Neural progenitor cell (in vitro differentiated cells): Measurements from ENCODE around the gene SCARF1. TPM values are rescaled to one million over a fixed set of nuclear protein-coding genes. Genes with fewer than 3 reads are reported as not detected.

ENCODE experiments used
- DNase-seq: peaks from one replicate; pipeline ENCODE4 v3.0.0-alpha.2; 2016; ENCODE audit warnings: low spot score
- H2AFZ ChIP-seq: fragments of 200-600 bp; sonication (generic); replicated peaks from 2 replicates; pipeline ENCODE4 v1.6.1; 2016; ENCODE audit warnings: antibody characterized with exemption
- H3F3A ChIP-seq: fragments of 200-600 bp; sonication (generic); 2 replicates; pipeline ENCODE4 v1.6.1; 2016; ENCODE audit warnings: antibody characterized with exemption, low read depth
- H3K27ac ChIP-seq: fragments of 200-600 bp; sonication (generic); 2 replicates; pipeline ENCODE4 v1.5.1; 2016; ENCODE audit warnings: mild to moderate bottlenecking
- H3K27me3 ChIP-seq: fragments of 200-600 bp; sonication (generic); 2 replicates; pipeline ENCODE4 v1.6.1; 2016; ENCODE audit warnings: mild to moderate bottlenecking, moderate library complexity
- H3K36me3 ChIP-seq: fragments of 200-600 bp; sonication (generic); 2 replicates; pipeline ENCODE4 v1.5.1; 2016
- H3K4me1 ChIP-seq: fragments of 200-600 bp; sonication (generic); 2 replicates; pipeline ENCODE4 v1.6.1; 2016; ENCODE audit warnings: mixed run types
- H3K4me2 ChIP-seq: fragments of 200-600 bp; sonication (generic); 2 replicates; pipeline ENCODE4 v1.6.1; 2016
- H3K4me3 ChIP-seq: fragments of 200-600 bp; sonication (generic); 2 replicates; pipeline ENCODE4 v1.5.1; 2016
- H3K79me2 ChIP-seq: fragments of 200-600 bp; sonication (generic); 2 replicates; pipeline ENCODE4 v1.6.1; 2016; ENCODE audit warnings: low read depth
- H3K9ac ChIP-seq: fragments of 200-600 bp; sonication (generic); 2 replicates; pipeline ENCODE4 v1.6.1; 2016
- H3K9me3 ChIP-seq: fragments of 200-600 bp; sonication (generic); 2 replicates; pipeline ENCODE4 v1.5.1; 2016; ENCODE audit warnings: low read depth
- H4K20me1 ChIP-seq: fragments of 200-600 bp; sonication (generic); 2 replicates; pipeline ENCODE4 v1.6.1; 2016; ENCODE audit warnings: low read depth
- H3K27ac Mint-ChIP-seq: 3 replicates; pipeline ENCODE4 v1.8.0; 2021; ENCODE audit warnings: mixed read lengths
- H3K27me3 Mint-ChIP-seq: 2 replicates; pipeline ENCODE4 v1.8.0; 2022; ENCODE audit warnings: low read depth, mild to moderate bottlenecking, inconsistent platforms, moderate library complexity, mixed read lengths; ENCODE audit not compliant: insufficient read depth
- H3K36me3 Mint-ChIP-seq: 3 replicates; pipeline ENCODE4 v1.8.0; 2021; ENCODE audit warnings: mixed read lengths
- H3K4me1 Mint-ChIP-seq: 3 replicates; pipeline ENCODE4 v1.8.0; 2021; ENCODE audit warnings: mixed read lengths
- H3K4me3 Mint-ChIP-seq: 3 replicates; pipeline ENCODE4 v1.8.0; 2021; ENCODE audit warnings: mild to moderate bottlenecking, moderate library complexity, mixed read lengths
- H3K9me3 Mint-ChIP-seq: 3 replicates; pipeline ENCODE4 v1.8.0; 2020; ENCODE audit warnings: mixed read lengths
- EZH2 ChIP-seq: fragments of 200-600 bp; sonication (generic); IDR thresholded peaks from 2 replicates; pipeline ENCODE4 v1.6.1; 2017; ENCODE audit warnings: antibody characterized with exemption, mild to moderate bottlenecking, moderate library complexity
- EZH2phosphoT487 ChIP-seq: fragments of 200-600 bp; sonication (generic); IDR thresholded peaks from 2 replicates; pipeline ENCODE4 v1.6.1; 2017; ENCODE audit warnings: antibody characterized with exemption
- total RNA-seq: library from RNA; depleted of rRNA; stranded (reverse); fragments of >200 nt; gene quantifications from 2 replicates; pipeline ENCODE4 v1.2.3, GENCODE V29; 2015; ENCODE audit warnings: low replicate concordance
- TF ChIP-seq, protein P1 (sequence below): fragments of 200-600 bp; sonication (generic); IDR thresholded peaks from 2 replicates; pipeline ENCODE4 v1.5.1; 2017; ENCODE audit warnings: antibody characterized with exemption, mild to moderate bottlenecking

Gene SCARF1
- total RNA-seq, 1 donor from 2014 or later = not detected

DNA sequence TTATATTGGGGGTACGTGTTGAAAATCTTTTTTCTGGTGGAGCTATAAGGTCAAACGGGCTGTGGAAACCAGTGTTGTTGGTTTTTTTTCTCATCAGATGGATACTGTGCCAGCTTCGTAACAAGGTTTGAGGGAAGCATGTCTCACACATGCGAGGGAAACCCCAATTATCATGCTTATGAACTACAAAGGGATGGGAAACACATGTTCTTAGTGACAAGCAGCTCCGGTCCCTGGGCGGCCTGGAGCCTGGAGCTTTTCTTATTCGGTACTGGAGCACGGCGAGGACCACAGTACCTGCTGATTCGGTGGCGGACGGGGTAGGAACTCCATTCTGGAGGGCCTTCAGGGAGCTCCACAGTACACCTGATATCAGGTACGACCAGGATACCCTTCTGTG, 29.4 kb downstream of the SCARF1 start:
- no peak overlapping the region for H3K27ac ChIP-seq
- Mint-ChIP-seq H3K4me3 (no peak overlapping the region), H3K27ac (no peak overlapping the region), H3K9me3 (no peaks in the 10 kb centered on the region), H3K4me1 (peaks cover 12% of the 10 kb centered on the region), H3K36me3 (peaks cover 7% of the 10 kb centered on the region), H3K27me3 (peaks cover 3% of the 10 kb centered on the region)
- DNase-seq = no peak
- no peaks in the 10 kb centered on the region for H3K27me3 ChIP-seq
- H3K9ac ChIP-seq = no peak overlapping the region
- no peaks in the 10 kb centered on the region for H3K36me3 ChIP-seq
- TF ChIP-seq EZH2 = no peak
- TF ChIP-seq EZH2phosphoT487 = no peak
- TF ChIP-seq, protein P1, sequence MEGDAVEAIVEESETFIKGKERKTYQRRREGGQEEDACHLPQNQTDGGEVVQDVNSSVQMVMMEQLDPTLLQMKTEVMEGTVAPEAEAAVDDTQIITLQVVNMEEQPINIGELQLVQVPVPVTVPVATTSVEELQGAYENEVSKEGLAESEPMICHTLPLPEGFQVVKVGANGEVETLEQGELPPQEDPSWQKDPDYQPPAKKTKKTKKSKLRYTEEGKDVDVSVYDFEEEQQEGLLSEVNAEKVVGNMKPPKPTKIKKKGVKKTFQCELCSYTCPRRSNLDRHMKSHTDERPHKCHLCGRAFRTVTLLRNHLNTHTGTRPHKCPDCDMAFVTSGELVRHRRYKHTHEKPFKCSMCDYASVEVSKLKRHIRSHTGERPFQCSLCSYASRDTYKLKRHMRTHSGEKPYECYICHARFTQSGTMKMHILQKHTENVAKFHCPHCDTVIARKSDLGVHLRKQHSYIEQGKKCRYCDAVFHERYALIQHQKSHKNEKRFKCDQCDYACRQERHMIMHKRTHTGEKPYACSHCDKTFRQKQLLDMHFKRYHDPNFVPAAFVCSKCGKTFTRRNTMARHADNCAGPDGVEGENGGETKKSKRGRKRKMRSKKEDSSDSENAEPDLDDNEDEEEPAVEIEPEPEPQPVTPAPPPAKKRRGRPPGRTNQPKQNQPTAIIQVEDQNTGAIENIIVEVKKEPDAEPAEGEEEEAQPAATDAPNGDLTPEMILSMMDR = no peak
- H3K9me3 ChIP-seq = no peaks in the 10 kb centered on the region
- H4K20me1 ChIP-seq = no peaks in the 10 kb centered on the region
- no peak overlapping the region for H3K4me2 ChIP-seq
- H3K79me2 ChIP-seq = no peaks in the 10 kb centered on the region
- H2AFZ ChIP-seq = no peak overlapping the region
- peaks cover 5% of the 10 kb centered on the region for H3K4me1 ChIP-seq
- no peak overlapping the region for H3K4me3 ChIP-seq
- H3F3A ChIP-seq = no peaks in the 10 kb centered on the region

DNA sequence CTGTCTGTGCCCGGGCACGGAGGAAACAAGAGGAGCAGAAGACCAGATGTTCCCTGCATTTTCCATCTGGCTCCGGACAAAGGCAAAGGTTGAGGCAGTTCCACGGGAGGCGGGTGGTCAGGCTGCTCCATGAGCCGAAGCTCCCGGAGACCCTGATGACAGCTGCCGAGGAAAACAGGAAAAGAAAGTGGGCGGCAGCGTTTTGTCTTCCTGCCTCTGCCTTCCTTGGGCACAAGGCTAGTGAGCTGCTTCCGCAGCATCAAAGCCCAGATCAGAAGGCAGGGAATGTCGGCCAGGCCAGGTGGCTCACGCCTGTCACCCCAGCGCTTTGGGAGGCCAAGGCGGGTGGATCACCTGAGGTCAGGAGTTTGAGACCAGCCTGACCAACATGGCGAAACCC, 33.1 kb downstream of the SCARF1 start:
- H3K4me3 Mint-ChIP-seq = no peak overlapping the region
- DNase-seq = no peak
- Histone ChIP-seq H3K4me3 (no peak overlapping the region), H3K27me3 (no peaks in the 10 kb centered on the region), H3K9ac (no peak overlapping the region), H3K4me2 (no peak overlapping the region), H3K36me3 (no peaks in the 10 kb centered on the region), H2AFZ (no peak overlapping the region), H3K4me1 (no peaks in the 10 kb centered on the region), H3K79me2 (no peaks in the 10 kb centered on the region), H3K9me3 (no peaks in the 10 kb centered on the region), H3F3A (no peaks in the 10 kb centered on the region), H3K27ac (no peak overlapping the region), H4K20me1 (no peaks in the 10 kb centered on the region)
- TF ChIP-seq, protein P1 = no peak
- no peak for TF ChIP-seq EZH2
- TF ChIP-seq EZH2phosphoT487 = no peak
- peaks cover 1% of the 10 kb centered on the region for H3K4me1 Mint-ChIP-seq
- H3K9me3 Mint-ChIP-seq = no peaks in the 10 kb centered on the region
- H3K27ac Mint-ChIP-seq = no peak overlapping the region
- H3K36me3 Mint-ChIP-seq = peaks cover 6% of the 10 kb centered on the region
- no peaks in the 10 kb centered on the region for H3K27me3 Mint-ChIP-seq

- no peak for DNase-seq
- no peak overlapping the region for H3K27ac ChIP-seq
- Mint-ChIP-seq H3K4me3 (no peak overlapping the region), H3K27ac (no peak overlapping the region), H3K36me3 (peaks cover 6% of the 10 kb centered on the region), H3K4me1 (peaks cover 8% of the 10 kb centered on the region), H3K9me3 (no peaks in the 10 kb centered on the region), H3K27me3 (no peaks in the 10 kb centered on the region)
- H3K4me2 ChIP-seq = no peak overlapping the region
- no peaks in the 10 kb centered on the region for H3K27me3 ChIP-seq
- no peaks in the 10 kb centered on the region for H3F3A ChIP-seq
- no peaks in the 10 kb centered on the region for H4K20me1 ChIP-seq
- no peaks in the 10 kb centered on the region for H3K36me3 ChIP-seq
- H2AFZ ChIP-seq = no peak overlapping the region
- H3K79me2 ChIP-seq = no peaks in the 10 kb centered on the region
- TF ChIP-seq EZH2phosphoT487 = no peak
- TF ChIP-seq, protein P1 = no peak
- no peak overlapping the region for H3K9ac ChIP-seq
- no peaks in the 10 kb centered on the region for H3K4me1 ChIP-seq
- H3K4me3 ChIP-seq = no peak overlapping the region
- H3K9me3 ChIP-seq = no peaks in the 10 kb centered on the region
Observed at GRCh38 chr17:1611715-1612114, 33.8 kb downstream of the SCARF1 start.

GRCh38 chr17:1608676-1609075, 36.9 kb downstream of the SCARF1 start:
- peaks cover 2% of the 10 kb centered on the region for H3K27me3 Mint-ChIP-seq
- Histone ChIP-seq H3K9me3 (no peaks in the 10 kb centered on the region), H3F3A (peaks cover 5% of the 10 kb centered on the region), H2AFZ (no peak overlapping the region), H3K27me3 (no peaks in the 10 kb centered on the region), H3K9ac (no peak overlapping the region), H3K4me2 (no peak overlapping the region), H3K4me3 (no peak overlapping the region), H3K79me2 (no peaks in the 10 kb centered on the region), H3K27ac (no peak overlapping the region), H4K20me1 (no peaks in the 10 kb centered on the region), H3K4me1 (peaks cover 12% of the 10 kb centered on the region), H3K36me3 (no peaks in the 10 kb centered on the region)
- no peaks in the 10 kb centered on the region for H3K9me3 Mint-ChIP-seq
- TF ChIP-seq, protein P1 = no peak
- no peak for TF ChIP-seq EZH2phosphoT487
- TF ChIP-seq EZH2 = no peak
- H3K27ac Mint-ChIP-seq = no peak overlapping the region
- peaks cover 25% of the 10 kb centered on the region for H3K4me1 Mint-ChIP-seq
- peaks cover 3% of the 10 kb centered on the region for H3K36me3 Mint-ChIP-seq
- DNase-seq = no peak
- H3K4me3 Mint-ChIP-seq = no peak overlapping the region
